Measurements from ENCODE around the gene ESCO1. TPM values are rescaled to one million over a fixed set of nuclear protein-coding genes. Genes with fewer than 3 reads are reported as not detected.

Gene ESCO1
- total and polyA plus RNA-seq, 2 of the 13 experiments (the other 11 are each of a cell fraction or from before 2014, with no cell fraction given), result 6.3 to 19.4 TPM

DNA sequence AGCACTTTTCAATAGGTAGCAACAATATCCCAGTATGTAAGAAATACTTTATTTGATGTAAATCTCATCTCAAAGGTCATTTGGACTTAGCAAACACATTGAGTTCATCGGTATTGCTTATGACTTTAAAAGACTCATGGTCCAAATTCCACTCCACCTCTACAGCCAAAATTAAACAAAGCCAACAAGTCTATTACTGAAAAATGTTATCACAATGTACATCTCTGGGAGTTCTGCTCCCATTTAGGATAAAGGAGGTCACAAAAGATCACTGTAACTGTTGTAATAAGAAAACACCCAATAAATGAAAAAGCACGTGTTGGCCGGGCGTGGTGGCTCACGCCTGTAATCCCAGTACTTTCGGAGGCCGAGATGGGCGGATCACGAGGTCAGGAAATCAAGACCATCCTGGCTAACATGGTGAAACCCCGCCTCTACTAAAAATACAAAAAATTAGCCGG is 50.0 kb downstream of the ESCO1 start (continued):
- TF ChIP-seq, protein P1, sequence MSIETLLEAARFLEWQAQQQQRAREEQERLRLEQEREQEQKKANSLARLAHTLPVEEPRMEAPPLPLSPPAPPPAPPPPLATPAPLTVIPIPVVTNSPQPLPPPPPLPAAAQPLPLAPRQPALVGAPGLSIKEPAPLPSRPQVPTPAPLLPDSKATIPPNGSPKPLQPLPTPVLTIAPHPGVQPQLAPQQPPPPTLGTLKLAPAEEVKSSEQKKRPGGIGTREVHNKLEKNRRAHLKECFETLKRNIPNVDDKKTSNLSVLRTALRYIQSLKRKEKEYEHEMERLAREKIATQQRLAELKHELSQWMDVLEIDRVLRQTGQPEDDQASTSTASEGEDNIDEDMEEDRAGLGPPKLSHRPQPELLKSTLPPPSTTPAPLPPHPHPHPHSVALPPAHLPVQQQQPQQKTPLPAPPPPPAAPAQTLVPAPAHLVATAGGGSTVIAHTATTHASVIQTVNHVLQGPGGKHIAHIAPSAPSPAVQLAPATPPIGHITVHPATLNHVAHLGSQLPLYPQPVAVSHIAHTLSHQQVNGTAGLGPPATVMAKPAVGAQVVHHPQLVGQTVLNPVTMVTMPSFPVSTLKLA (IDR thresholded peaks at IDR 0.05), result peak; percentile 85
- TF ChIP-seq ZNF121 (CRISPR knock-in tag; IDR thresholded peaks at IDR 0.05) (no peak), SCMH1 (CRISPR knock-in tag; IDR thresholded peaks at IDR 0.05; ENCODE audit: borderline replicate concordance) (no peak), ZNF331 (CRISPR knock-in tag; IDR thresholded peaks at IDR 0.05) (peak; percentile 58; the same call in 1 of the 2 replicates), ZFP82 (CRISPR knock-in tag; IDR thresholded peaks at IDR 0.05; ENCODE audit: borderline replicate concordance) (no peak), PRPF4 (IDR thresholded peaks at IDR 0.05; ENCODE audit: low read depth, low read length, poor library complexity, severe bottlenecking) (no peak), ZNF335 (CRISPR knock-in tag; IDR thresholded peaks at IDR 0.05) (no peak), RAD51 (IDR thresholded peaks at IDR 0.05; ENCODE audit: borderline replicate concordance) (no peak), ZSCAN30 (CRISPR knock-in tag; IDR thresholded peaks at IDR 0.05) (no peak), ZNF629 (CRISPR knock-in tag; conservative IDR thresholded peaks at IDR 0.05) (no peak; the same call in 1 of the 2 replicates), GABPA (IDR thresholded peaks at IDR 0.05; ENCODE audit: low read depth, low read length) (no peak), GABPA (CRISPR knock-in tag; IDR thresholded peaks at IDR 0.05; ENCODE audit: low read depth) (no peak), SOX13 (IDR thresholded peaks at IDR 0.05) (peak; percentile 87), SOX13 (CRISPR knock-in tag; conservative IDR thresholded peaks at IDR 0.05 in 1 of 2, IDR thresholded peaks at IDR 0.05 in 1 of 2) (peak in 1 of 2 experiments; percentile 98; a peak in 2 of 4 replicates), ZNF720 (CRISPR knock-in tag; IDR thresholded peaks at IDR 0.05) (no peak), ZNF230 (CRISPR knock-in tag; IDR thresholded peaks at IDR 0.05) (no peak)
- TF ChIP-seq, protein P2, sequence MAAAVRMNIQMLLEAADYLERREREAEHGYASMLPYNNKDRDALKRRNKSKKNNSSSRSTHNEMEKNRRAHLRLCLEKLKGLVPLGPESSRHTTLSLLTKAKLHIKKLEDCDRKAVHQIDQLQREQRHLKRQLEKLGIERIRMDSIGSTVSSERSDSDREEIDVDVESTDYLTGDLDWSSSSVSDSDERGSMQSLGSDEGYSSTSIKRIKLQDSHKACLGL (CRISPR knock-in tag; IDR thresholded peaks at IDR 0.05), result no peak
- TF ChIP-seq, protein P3, sequence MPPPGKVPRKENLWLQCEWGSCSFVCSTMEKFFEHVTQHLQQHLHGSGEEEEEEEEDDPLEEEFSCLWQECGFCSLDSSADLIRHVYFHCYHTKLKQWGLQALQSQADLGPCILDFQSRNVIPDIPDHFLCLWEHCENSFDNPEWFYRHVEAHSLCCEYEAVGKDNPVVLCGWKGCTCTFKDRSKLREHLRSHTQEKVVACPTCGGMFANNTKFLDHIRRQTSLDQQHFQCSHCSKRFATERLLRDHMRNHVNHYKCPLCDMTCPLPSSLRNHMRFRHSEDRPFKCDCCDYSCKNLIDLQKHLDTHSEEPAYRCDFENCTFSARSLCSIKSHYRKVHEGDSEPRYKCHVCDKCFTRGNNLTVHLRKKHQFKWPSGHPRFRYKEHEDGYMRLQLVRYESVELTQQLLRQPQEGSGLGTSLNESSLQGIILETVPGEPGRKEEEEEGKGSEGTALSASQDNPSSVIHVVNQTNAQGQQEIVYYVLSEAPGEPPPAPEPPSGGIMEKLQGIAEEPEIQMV (CRISPR knock-in tag; IDR thresholded peaks at IDR 0.05; ENCODE audit: low read depth), result no peak
- TF ChIP-seq, protein P4, sequence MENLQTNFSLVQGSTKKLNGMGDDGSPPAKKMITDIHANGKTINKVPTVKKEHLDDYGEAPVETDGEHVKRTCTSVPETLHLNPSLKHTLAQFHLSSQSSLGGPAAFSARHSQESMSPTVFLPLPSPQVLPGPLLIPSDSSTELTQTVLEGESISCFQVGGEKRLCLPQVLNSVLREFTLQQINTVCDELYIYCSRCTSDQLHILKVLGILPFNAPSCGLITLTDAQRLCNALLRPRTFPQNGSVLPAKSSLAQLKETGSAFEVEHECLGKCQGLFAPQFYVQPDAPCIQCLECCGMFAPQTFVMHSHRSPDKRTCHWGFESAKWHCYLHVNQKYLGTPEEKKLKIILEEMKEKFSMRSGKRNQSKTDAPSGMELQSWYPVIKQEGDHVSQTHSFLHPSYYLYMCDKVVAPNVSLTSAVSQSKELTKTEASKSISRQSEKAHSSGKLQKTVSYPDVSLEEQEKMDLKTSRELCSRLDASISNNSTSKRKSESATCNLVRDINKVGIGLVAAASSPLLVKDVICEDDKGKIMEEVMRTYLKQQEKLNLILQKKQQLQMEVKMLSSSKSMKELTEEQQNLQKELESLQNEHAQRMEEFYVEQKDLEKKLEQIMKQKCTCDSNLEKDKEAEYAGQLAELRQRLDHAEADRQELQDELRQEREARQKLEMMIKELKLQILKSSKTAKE (CRISPR knock-in tag; IDR thresholded peaks at IDR 0.05; ENCODE audit: borderline replicate concordance), result no peak
- TF ChIP-seq, protein P5, sequence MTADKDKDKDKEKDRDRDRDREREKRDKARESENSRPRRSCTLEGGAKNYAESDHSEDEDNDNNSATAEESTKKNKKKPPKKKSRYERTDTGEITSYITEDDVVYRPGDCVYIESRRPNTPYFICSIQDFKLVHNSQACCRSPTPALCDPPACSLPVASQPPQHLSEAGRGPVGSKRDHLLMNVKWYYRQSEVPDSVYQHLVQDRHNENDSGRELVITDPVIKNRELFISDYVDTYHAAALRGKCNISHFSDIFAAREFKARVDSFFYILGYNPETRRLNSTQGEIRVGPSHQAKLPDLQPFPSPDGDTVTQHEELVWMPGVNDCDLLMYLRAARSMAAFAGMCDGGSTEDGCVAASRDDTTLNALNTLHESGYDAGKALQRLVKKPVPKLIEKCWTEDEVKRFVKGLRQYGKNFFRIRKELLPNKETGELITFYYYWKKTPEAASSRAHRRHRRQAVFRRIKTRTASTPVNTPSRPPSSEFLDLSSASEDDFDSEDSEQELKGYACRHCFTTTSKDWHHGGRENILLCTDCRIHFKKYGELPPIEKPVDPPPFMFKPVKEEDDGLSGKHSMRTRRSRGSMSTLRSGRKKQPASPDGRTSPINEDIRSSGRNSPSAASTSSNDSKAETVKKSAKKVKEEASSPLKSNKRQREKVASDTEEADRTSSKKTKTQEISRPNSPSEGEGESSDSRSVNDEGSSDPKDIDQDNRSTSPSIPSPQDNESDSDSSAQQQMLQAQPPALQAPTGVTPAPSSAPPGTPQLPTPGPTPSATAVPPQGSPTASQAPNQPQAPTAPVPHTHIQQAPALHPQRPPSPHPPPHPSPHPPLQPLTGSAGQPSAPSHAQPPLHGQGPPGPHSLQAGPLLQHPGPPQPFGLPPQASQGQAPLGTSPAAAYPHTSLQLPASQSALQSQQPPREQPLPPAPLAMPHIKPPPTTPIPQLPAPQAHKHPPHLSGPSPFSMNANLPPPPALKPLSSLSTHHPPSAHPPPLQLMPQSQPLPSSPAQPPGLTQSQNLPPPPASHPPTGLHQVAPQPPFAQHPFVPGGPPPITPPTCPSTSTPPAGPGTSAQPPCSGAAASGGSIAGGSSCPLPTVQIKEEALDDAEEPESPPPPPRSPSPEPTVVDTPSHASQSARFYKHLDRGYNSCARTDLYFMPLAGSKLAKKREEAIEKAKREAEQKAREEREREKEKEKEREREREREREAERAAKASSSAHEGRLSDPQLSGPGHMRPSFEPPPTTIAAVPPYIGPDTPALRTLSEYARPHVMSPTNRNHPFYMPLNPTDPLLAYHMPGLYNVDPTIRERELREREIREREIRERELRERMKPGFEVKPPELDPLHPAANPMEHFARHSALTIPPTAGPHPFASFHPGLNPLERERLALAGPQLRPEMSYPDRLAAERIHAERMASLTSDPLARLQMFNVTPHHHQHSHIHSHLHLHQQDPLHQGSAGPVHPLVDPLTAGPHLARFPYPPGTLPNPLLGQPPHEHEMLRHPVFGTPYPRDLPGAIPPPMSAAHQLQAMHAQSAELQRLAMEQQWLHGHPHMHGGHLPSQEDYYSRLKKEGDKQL (CRISPR knock-in tag; IDR thresholded peaks at IDR 0.05; ENCODE audit: low read depth), result peak; percentile 77
